ENCODE measurements around the gene EEF1B2. TPM values are rescaled to one million over a fixed set of nuclear protein-coding genes. Genes with fewer than 3 reads are reported as not detected.
A peak's percentile ranks its signal among the peaks of the same experiment; 100 is the strongest.
"Not testable (repeated sequence)": the region's sequence is repeated elsewhere in the genome, so short reads cannot be mapped to it uniquely, and the experiment has no call there.

Gene EEF1B2
- total RNA-seq, 2 experiments from 2014 or later: 1,109 to 1,132 TPM

GRCh38 chr2:206150631-206151030 lies 9.1 kb upstream of the EEF1B2 start:
- POLR2A ChIA-PET: no interaction called here
- intact Hi-C loops (cut with DNase I, micrococcal nuclease): loop anchor here in 1 of 2 experiments (10.0 kb wide), 1 partner anchor 124 kb away; the partner anchor contains the start of gene ZDBF2
- H3K36me3 ChIP-seq (ENCODE audit: insufficient read depth, low read length): peaks cover 66% of the 10 kb centered on the region

GRCh38 chr2:206154197-206154596 lies 5.5 kb upstream of the EEF1B2 start:
- intact Hi-C loops (cut with DNase I, micrococcal nuclease): loop anchor here in 1 of 2 experiments (10.0 kb wide), 1 partner anchor 121 kb away; the partner anchor contains the start of gene ZDBF2
- ChIA-PET POLR2A (no interaction called here), CTCF (no interaction called here)
- H3K36me3 Mint-ChIP-seq (ENCODE audit: low read depth): peaks cover 54% of the 10 kb centered on the region
- Histone ChIP-seq H3K4me3 (ENCODE audit: low read length) (no peak overlapping the region), H3K9me3 (ENCODE audit: control insufficient read depth in 1 of 2, insufficient read depth in 1 of 2, low read length in 2 of 2) (no peaks in the 10 kb centered on the region), H3K36me3 (ENCODE audit: insufficient read depth, low read length) (peaks cover 31% of the 10 kb centered on the region), H3K27ac (ENCODE audit: low read depth in 1 of 2, low read length in 2 of 2) (no peak overlapping the region), H3K4me1 (ENCODE audit: insufficient read depth, low read length) (peaks cover 26% of the 10 kb centered on the region), H3K27me3 (ENCODE audit: control insufficient read depth in 1 of 2, insufficient read depth in 2 of 2, low read length in 2 of 2) (no peaks in the 10 kb centered on the region)
- no peak for TF ChIP-seq CTCF (IDR thresholded peaks at IDR 0.05)
- peak overlapping the region; percentile 20 for H3K4me3 Mint-ChIP-seq
- peak overlapping the region; percentile 10 for H3K27ac Mint-ChIP-seq
- ATAC-seq (ENCODE audit: poor library complexity) (no peak), DNase-seq (no peak)
- no peaks in the 10 kb centered on the region for H3K9me3 Mint-ChIP-seq
- H3K27me3 Mint-ChIP-seq: no peaks in the 10 kb centered on the region
- peaks cover 47% of the 10 kb centered on the region for H3K4me1 Mint-ChIP-seq (ENCODE audit: low read depth)

More at GRCh38 chr2:206150631-206151030, 9.1 kb upstream of the EEF1B2 start:
- DNase-seq (no peak), ATAC-seq (ENCODE audit: poor library complexity) (no peak)
- H3K36me3 Mint-ChIP-seq (ENCODE audit: low read depth): peaks cover 68% of the 10 kb centered on the region
- no peak for TF ChIP-seq CTCF (IDR thresholded peaks at IDR 0.05)
- peaks cover 12% of the 10 kb centered on the region for H3K4me1 ChIP-seq (ENCODE audit: insufficient read depth, low read length)
- no peaks in the 10 kb centered on the region for H3K27me3 ChIP-seq (ENCODE audit: control insufficient read depth in 1 of 2, insufficient read depth in 2 of 2, low read length in 2 of 2)
- CTCF ChIA-PET: no interaction called here
- H3K9me3 Mint-ChIP-seq: no peaks in the 10 kb centered on the region
- no peak overlapping the region for H3K4me3 Mint-ChIP-seq
- H3K27me3 Mint-ChIP-seq: no peaks in the 10 kb centered on the region
- H3K9me3 ChIP-seq (ENCODE audit: control insufficient read depth in 1 of 2, insufficient read depth in 1 of 2, low read length in 2 of 2): no peaks in the 10 kb centered on the region
- H3K4me3 ChIP-seq (ENCODE audit: low read length): no peak overlapping the region
- peaks cover 23% of the 10 kb centered on the region for H3K4me1 Mint-ChIP-seq (ENCODE audit: low read depth)
- no peak overlapping the region for H3K27ac ChIP-seq (ENCODE audit: low read depth in 1 of 2, low read length in 2 of 2)
- peak overlapping the region; percentile 15 for H3K27ac Mint-ChIP-seq

- not testable (repeated sequence) for ATAC-seq (ENCODE audit: poor library complexity); H3K9me3 ChIP-seq (ENCODE audit: control insufficient read depth in 1 of 2, insufficient read depth in 1 of 2, low read length in 2 of 2); H3K27me3 Mint-ChIP-seq; DNase-seq; H3K9me3 Mint-ChIP-seq; H3K4me3 ChIP-seq (ENCODE audit: low read length); H3K27me3 ChIP-seq (ENCODE audit: control insufficient read depth in 1 of 2, insufficient read depth in 2 of 2, low read length in 2 of 2); H3K27ac ChIP-seq (ENCODE audit: low read depth in 1 of 2, low read length in 2 of 2)
- Mint-ChIP-seq H3K4me1 (ENCODE audit: low read depth) (peaks cover 62% of the 10 kb centered on the region), H3K36me3 (ENCODE audit: low read depth) (peaks cover 58% of the 10 kb centered on the region), H3K27ac (peak overlapping the region; percentile 2), H3K4me3 (peak overlapping the region; percentile 99)
- ChIA-PET POLR2A (interaction anchor here (1.1 kb wide), 1 partner anchor 71 kb away, joined by 3 read pairs; the partner anchor contains the start of gene INO80D), CTCF (interaction anchor here (1.1 kb wide), 1 partner anchor 71 kb away, joined by 3 read pairs; no protein-coding TSS in a partner anchor)
- intact Hi-C loops (cut with DNase I, micrococcal nuclease): loop anchor here in 1 of 2 experiments (10.0 kb wide), 1 partner anchor 118 kb away; the partner anchor contains the start of gene ZDBF2
- H3K4me1 ChIP-seq (ENCODE audit: insufficient read depth, low read length): peaks cover 44% of the 10 kb centered on the region
- H3K36me3 ChIP-seq (ENCODE audit: insufficient read depth, low read length): peaks cover 22% of the 10 kb centered on the region
Measured at GRCh38 chr2:206157014-206157413, 2.7 kb upstream of the EEF1B2 start.
